ENCODE measurements around the gene COPA.

GRCh38 chr1:160264795-160265307, 78.2 kb downstream of the COPA start:
- TF ChIP-seq GATA2 (IDR thresholded peaks at IDR 0.05; ENCODE audit: low read depth, low read length) (no peak), GATA3 (IDR thresholded peaks at IDR 0.05; ENCODE audit: low read depth, low read length) (no peak)

All from SH-SY5Y (cell line).